Measurements from ENCODE around the gene ZNF768.

DNA sequence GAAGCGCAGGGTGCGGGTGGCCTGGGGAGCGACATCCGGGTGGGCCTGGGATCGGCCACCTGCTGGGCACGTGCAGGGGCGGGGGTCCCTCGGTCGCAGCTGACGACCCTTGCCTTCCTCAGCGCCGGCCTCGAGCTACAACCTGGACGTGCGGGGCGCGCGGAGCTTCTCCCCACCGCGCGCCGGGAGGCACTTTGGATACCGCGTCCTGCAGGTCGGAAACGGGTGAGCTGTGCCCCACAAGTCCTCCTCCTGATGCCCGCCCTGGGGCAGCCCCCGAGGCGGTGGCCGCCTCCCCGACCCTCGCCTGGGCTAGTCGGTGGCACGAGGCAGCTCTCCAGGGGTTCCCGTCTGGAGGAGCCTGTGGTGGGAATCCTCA, 52.3 kb downstream of the ZNF768 start:
- TF ChIP-seq, protein P1, sequence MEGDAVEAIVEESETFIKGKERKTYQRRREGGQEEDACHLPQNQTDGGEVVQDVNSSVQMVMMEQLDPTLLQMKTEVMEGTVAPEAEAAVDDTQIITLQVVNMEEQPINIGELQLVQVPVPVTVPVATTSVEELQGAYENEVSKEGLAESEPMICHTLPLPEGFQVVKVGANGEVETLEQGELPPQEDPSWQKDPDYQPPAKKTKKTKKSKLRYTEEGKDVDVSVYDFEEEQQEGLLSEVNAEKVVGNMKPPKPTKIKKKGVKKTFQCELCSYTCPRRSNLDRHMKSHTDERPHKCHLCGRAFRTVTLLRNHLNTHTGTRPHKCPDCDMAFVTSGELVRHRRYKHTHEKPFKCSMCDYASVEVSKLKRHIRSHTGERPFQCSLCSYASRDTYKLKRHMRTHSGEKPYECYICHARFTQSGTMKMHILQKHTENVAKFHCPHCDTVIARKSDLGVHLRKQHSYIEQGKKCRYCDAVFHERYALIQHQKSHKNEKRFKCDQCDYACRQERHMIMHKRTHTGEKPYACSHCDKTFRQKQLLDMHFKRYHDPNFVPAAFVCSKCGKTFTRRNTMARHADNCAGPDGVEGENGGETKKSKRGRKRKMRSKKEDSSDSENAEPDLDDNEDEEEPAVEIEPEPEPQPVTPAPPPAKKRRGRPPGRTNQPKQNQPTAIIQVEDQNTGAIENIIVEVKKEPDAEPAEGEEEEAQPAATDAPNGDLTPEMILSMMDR (IDR thresholded peaks at IDR 0.05): no peak
- TF ChIP-seq POLR2A (IDR thresholded peaks at IDR 0.05): no peak

All from adrenal gland (tissue), 5 donors.